ENCODE measurements around the gene FOSL2.

The FOSL2 gene

GRCh38 chr2:28451793-28452533 lies 59.3 kb downstream of the FOSL2 start:
- DNase-seq (ENCODE audit: low read depth): no peak

GRCh38 chr2:28452534-28453081 lies 60.0 kb downstream of the FOSL2 start:
- no peak for DNase-seq (ENCODE audit: low read depth)

GRCh38 chr2:28453396-28453795 lies 60.7 kb downstream of the FOSL2 start:
- no peak for DNase-seq (ENCODE audit: low read depth)

- no peak for DNase-seq (ENCODE audit: low read depth)
These were observed 61.6 kb downstream of the FOSL2 start for GRCh38 chr2:28454016-28454930.

GRCh38 chr2:28457237-28457636 lies 64.6 kb downstream of the FOSL2 start:
- DNase-seq (ENCODE audit: low read depth): no peak

GRCh38 chr2:28461056-28461455 lies 68.4 kb downstream of the FOSL2 start:
- DNase-seq (ENCODE audit: low read depth): no peak

GRCh38 chr2:28462122-28462521 lies 69.5 kb downstream of the FOSL2 start:
- DNase-seq (ENCODE audit: low read depth): no peak

- DNase-seq (ENCODE audit: low read depth): no peak
These were observed 70.7 kb downstream of the FOSL2 start for GRCh38 chr2:28463211-28463816.

- DNase-seq (ENCODE audit: low read depth): no peak
These were observed 71.2 kb downstream of the FOSL2 start for GRCh38 chr2:28463893-28464292.

GRCh38 chr2:28465148-28465885 lies 72.7 kb downstream of the FOSL2 start:
- no peak for DNase-seq (ENCODE audit: low read depth)

Data from GM04503 (cell line).